ENCODE measurements around the gene KDM8. TPM values are rescaled to one million over a fixed set of nuclear protein-coding genes. Genes with fewer than 3 reads are reported as not detected.

The KDM8 gene
- total RNA-seq, 1 experiment from 2014 or later: 15.5 TPM

DNA sequence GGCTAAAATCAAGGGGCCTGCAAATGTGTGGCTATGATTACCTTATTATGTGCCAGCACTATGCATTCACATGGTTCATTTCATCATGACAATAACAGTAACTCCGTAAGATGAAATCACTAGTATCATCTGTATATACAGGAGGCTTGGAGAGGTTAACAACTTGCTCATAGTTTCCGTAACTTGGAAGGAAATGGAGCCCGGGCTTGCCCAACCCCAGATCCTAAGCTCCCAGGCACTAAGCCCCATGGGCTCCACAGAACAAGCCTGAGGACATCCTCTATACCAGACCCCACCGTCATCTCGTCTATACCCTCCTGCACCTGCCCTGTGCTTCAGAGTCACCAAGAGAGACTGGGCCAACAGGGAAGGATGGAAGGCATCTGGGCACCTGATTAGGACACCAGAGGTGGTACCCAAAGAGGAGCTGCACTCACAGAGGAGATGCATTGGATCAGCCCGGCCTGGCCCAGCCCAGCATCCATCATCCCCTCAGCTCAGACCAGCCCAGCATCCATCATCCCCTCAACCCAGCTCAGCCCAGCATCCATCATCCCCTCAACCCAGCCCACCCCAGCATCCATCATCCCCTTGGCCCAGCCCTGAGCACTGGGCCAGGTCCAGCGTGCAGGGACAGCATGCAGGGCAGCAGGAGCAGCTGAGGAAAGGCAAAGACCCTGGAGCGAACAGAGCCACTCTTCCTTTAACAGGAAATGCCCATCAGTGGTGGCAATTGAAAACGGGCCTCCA, 36.8 kb downstream of the KDM8 start:
- no peak overlapping the region for H4K91ac ChIP-seq (ENCODE audit: insufficient read length, low read depth, low read length)
- H3K4ac ChIP-seq (ENCODE audit: low read depth, low read length): no peak overlapping the region
- peaks cover 4% of the 10 kb centered on the region; the same call in 1 of the 2 replicates for H3K4me1 ChIP-seq (ENCODE audit: insufficient read depth, low read length)
- no peak overlapping the region for H3K4me3 Mint-ChIP-seq
- no peak overlapping the region for H3K27ac Mint-ChIP-seq
- H2AFZ ChIP-seq (ENCODE audit: low read length): no peak overlapping the region
- no peak overlapping the region for H3K18ac ChIP-seq (ENCODE audit: insufficient read length, low read depth, low read length)
- H3K23ac ChIP-seq (ENCODE audit: insufficient read length, low read depth, low read length): no peak overlapping the region
- no peak overlapping the region for H2BK20ac ChIP-seq (ENCODE audit: low read depth, low read length, poor library complexity, severe bottlenecking)
- H3K9ac ChIP-seq (ENCODE audit: extremely low read depth, insufficient read length, low read length): no peak overlapping the region
- peaks cover 20 to 33% of the 10 kb centered on the region in 2 experiments for H3K4me1 Mint-ChIP-seq
- no peak overlapping the region; the same call in 1 of the 2 replicates for H3K14ac ChIP-seq (ENCODE audit: insufficient read depth, low read length)
- H3K27ac ChIP-seq (ENCODE audit: insufficient read length, low read depth, low read length): no peak overlapping the region
- H3K23me2 ChIP-seq (ENCODE audit: insufficient read length, low read depth, low read length, poor library complexity, severe bottlenecking): no peaks in the 10 kb centered on the region
- no peak overlapping the region for H4K8ac ChIP-seq (replicated peaks; ENCODE audit: insufficient read length, low read depth, low read length)
- H3K79me2 ChIP-seq (ENCODE audit: insufficient read depth, low read length): no peaks in the 10 kb centered on the region
- H2BK12ac ChIP-seq (ENCODE audit: insufficient read length, low read depth, low read length): no peak overlapping the region
- no peaks in the 10 kb centered on the region for H4K20me1 ChIP-seq (ENCODE audit: control insufficient read depth, insufficient read depth, insufficient read length)
- no peak overlapping the region for H3K56ac ChIP-seq (ENCODE audit: insufficient read length, low read depth, low read length)
- H3K9me3 ChIP-seq (ENCODE audit: control insufficient read depth, low read depth, low read length): no peaks in the 10 kb centered on the region
- no peak overlapping the region for H3T11ph ChIP-seq (ENCODE audit: low read length)
- no peaks in the 10 kb centered on the region for H3K79me1 ChIP-seq (ENCODE audit: insufficient read depth, low read depth, low read length, poor library complexity, severe bottlenecking)
- no CpG with 5 or more reads among the region's 9 CpGs for WGBS (ENCODE audit: extremely low coverage, insufficient read length, low lambda C conversion rate)
- no peaks in the 10 kb centered on the region for H3K36me3 Mint-ChIP-seq (ENCODE audit: insufficient read depth in 1 of 3, low read depth in 3 of 3)
- TF ChIP-seq, protein P1, sequence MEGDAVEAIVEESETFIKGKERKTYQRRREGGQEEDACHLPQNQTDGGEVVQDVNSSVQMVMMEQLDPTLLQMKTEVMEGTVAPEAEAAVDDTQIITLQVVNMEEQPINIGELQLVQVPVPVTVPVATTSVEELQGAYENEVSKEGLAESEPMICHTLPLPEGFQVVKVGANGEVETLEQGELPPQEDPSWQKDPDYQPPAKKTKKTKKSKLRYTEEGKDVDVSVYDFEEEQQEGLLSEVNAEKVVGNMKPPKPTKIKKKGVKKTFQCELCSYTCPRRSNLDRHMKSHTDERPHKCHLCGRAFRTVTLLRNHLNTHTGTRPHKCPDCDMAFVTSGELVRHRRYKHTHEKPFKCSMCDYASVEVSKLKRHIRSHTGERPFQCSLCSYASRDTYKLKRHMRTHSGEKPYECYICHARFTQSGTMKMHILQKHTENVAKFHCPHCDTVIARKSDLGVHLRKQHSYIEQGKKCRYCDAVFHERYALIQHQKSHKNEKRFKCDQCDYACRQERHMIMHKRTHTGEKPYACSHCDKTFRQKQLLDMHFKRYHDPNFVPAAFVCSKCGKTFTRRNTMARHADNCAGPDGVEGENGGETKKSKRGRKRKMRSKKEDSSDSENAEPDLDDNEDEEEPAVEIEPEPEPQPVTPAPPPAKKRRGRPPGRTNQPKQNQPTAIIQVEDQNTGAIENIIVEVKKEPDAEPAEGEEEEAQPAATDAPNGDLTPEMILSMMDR (conservative IDR thresholded peaks at IDR 0.05): no peak
- H3K4me2 ChIP-seq (ENCODE audit: insufficient read depth, insufficient read length, low read length): no peak overlapping the region
- no peak overlapping the region for H2BK120ac ChIP-seq (ENCODE audit: low read depth, low read length, poor library complexity, severe bottlenecking)
- peaks cover 1% of the 10 kb centered on the region; the same call in 1 of the 2 replicates for H3K27me3 Mint-ChIP-seq (ENCODE audit: low read depth)
- H2AK5ac ChIP-seq (ENCODE audit: insufficient read length, low read length): no peak overlapping the region
- no peak overlapping the region for H2BK5ac ChIP-seq (ENCODE audit: insufficient read length, low read length)
- H3K9me3 Mint-ChIP-seq: no peaks in the 10 kb centered on the region
- no peaks in the 10 kb centered on the region for H3K27me3 ChIP-seq (ENCODE audit: insufficient read depth, low read length)
- H4K5ac ChIP-seq (ENCODE audit: insufficient read length, low read depth, low read length): no peak overlapping the region
- peak; percentile 9 for DNase-seq
- no peak overlapping the region for H2BK15ac ChIP-seq (ENCODE audit: low read depth, low read length)
